GM23338 (cell line): ENCODE measurements around the gene ADGRL1.

Experiments used
- CREB1 ChIP-seq: fragments of 250-450 bp; sonication (Bioruptor Pico); IDR thresholded peaks from 2 replicates; pipeline ENCODE4 v1.5.0; 2020; ENCODE audit warnings: low read depth, mild to moderate bottlenecking, moderate library complexity
- CTCF ChIP-seq, 2 experiments: fragments of 200-600 bp in 1 of 2; sonication (generic) in 1 of 2; conservative IDR thresholded peaks; 2 replicates each; pipeline versions ENCODE4 v1.5.1 to v1.6.1; 2016 to 2017; ENCODE audit warnings: antibody characterized with exemption in 2 of 2, low read depth in 2 of 2, mild to moderate bottlenecking in 2 of 2, moderate library complexity in 1 of 2
- ETS1 ChIP-seq: IDR thresholded peaks from 2 replicates; pipeline ENCODE4 v1.6.1; 2016; ENCODE audit warnings: antibody characterized with exemption
- EZH2 ChIP-seq: fragments of 200-600 bp; sonication (generic); IDR thresholded peaks from one replicate; pipeline ENCODE4 v1.8.0; 2017; ENCODE audit warnings: antibody characterized with exemption, mild to moderate bottlenecking, low read depth; ENCODE audit not compliant: unreplicated experiment
- EZH2phosphoT487 ChIP-seq: fragments of 200-600 bp; sonication (generic); IDR thresholded peaks from one replicate; pipeline ENCODE4 v1.8.1; 2018; ENCODE audit warnings: antibody characterized with exemption; ENCODE audit not compliant: unreplicated experiment
- JUNB ChIP-seq: IDR thresholded peaks from one replicate; pipeline ENCODE4 v1.6.1; 2016; ENCODE audit warnings: antibody characterized with exemption; ENCODE audit not compliant: unreplicated experiment
- NANOG ChIP-seq: IDR thresholded peaks from 2 replicates; pipeline ENCODE4 v1.6.1; 2016; ENCODE audit warnings: antibody characterized with exemption, borderline replicate concordance
- POLR2AphosphoS5 ChIP-seq: IDR thresholded peaks from 2 replicates; pipeline ENCODE4 v1.6.1; 2016; ENCODE audit warnings: antibody characterized with exemption, low read depth
- REST ChIP-seq: IDR thresholded peaks from one replicate; pipeline ENCODE4 v1.6.1; 2018; ENCODE audit warnings: antibody characterized with exemption; ENCODE audit not compliant: unreplicated experiment
- STAT1 ChIP-seq: IDR thresholded peaks from one replicate; pipeline ENCODE4 v1.6.1; 2016; ENCODE audit warnings: antibody characterized with exemption; ENCODE audit not compliant: unreplicated experiment
- ZNF114 ChIP-seq: fragments of 250-450 bp; sonication (Bioruptor Pico); IDR thresholded peaks from 2 replicates; pipeline ENCODE4 v1.5.0; 2020; ENCODE audit warnings: mild to moderate bottlenecking, moderate library complexity
- ZNF331 ChIP-seq: fragments of 250-450 bp; sonication (Bioruptor Pico); IDR thresholded peaks from 2 replicates; pipeline ENCODE4 v1.5.0; 2020; ENCODE audit warnings: low read depth, mild to moderate bottlenecking, moderate library complexity
- ZNF462 ChIP-seq: fragments of 250-450 bp; sonication (Bioruptor Pico); IDR thresholded peaks from 2 replicates; pipeline ENCODE4 v1.5.0; 2020; ENCODE audit warnings: mild to moderate bottlenecking, moderate library complexity

GRCh38 chr19:14218620-14219330 lies 12.8 kb upstream of the ADGRL1 start:
- TF ChIP-seq CTCF (conservative IDR thresholded peaks at IDR 0.05; ENCODE audit: low read depth in 2 of 2) (no peak), STAT1 (no peak), POLR2AphosphoS5 (no peak), EZH2 (no peak), REST (no peak), EZH2phosphoT487 (no peak), ETS1 (no peak), JUNB (no peak), CREB1 (CRISPR knock-in tag) (no peak), ZNF114 (CRISPR knock-in tag) (no peak), ZNF462 (no peak), ZNF331 (CRISPR knock-in tag) (no peak), NANOG (no peak)
